OCI-LY3 (cell line): Measurements from ENCODE around the gene LIMA1.

Experiments used
- CTCF ChIP-seq: fragments of 200-600, 300-600 bp; sonication (generic); IDR thresholded peaks from 2 replicates; pipeline ENCODE4 v1.5.1; 2014; ENCODE audit warnings: antibody characterized with exemption, low read length, low read depth
- EZH2phosphoT487 ChIP-seq: fragments of 200-600 bp; shearing (Covaris generic); IDR thresholded peaks from 2 replicates; pipeline ENCODE4 v1.6.1; 2018; ENCODE audit warnings: antibody characterized with exemption, mixed run types, low read depth

- TF ChIP-seq CTCF (no peak), EZH2phosphoT487 (no peak)
Measured at GRCh38 chr12:50217202-50217601, 66.1 kb downstream of the LIMA1 start.
